ENCODE measurements around the gene PXYLP1. TPM values are rescaled to one million over a fixed set of nuclear protein-coding genes. Genes with fewer than 3 reads are reported as not detected.

PXYLP1 gene
- total and polyA plus RNA-seq, 9 of the 15 experiments (the other 6 are each of a cell fraction or from before 2014, with no cell fraction given) = 0.80 to 2.9 (median 1.3) TPM

GRCh38 chr3:141231952-141232823 is 563 bp downstream of the PXYLP1 start:
- no peaks in the 10 kb centered on the region for H3K36me3 ChIP-seq (ENCODE audit: control insufficient read depth, insufficient read depth, low read length)
- H3K9me1 ChIP-seq (ENCODE audit: control insufficient read depth, insufficient read depth, low read length) = no peaks in the 10 kb centered on the region
- 4% methylated on average over 30 of the region's 71 CpGs for WGBS (ENCODE audit: insufficient coverage, low coverage, missing lambda C conversion rate)
- peak overlapping the region; percentile 55 to 95; a peak in 3 of 4 replicates for H3K9ac ChIP-seq (ENCODE audit: insufficient read depth in 1 of 2, low read depth in 2 of 2, low read length in 2 of 2)
- peak overlapping the region; percentile 75 for H3K4me2 ChIP-seq (ENCODE audit: insufficient read depth, low read length)
- H4K20me1 ChIP-seq (replicated peaks; ENCODE audit: control insufficient read depth, insufficient read depth, low read length) = peaks cover 4% of the 10 kb centered on the region; the same call in 1 of the 2 replicates
- peaks cover 13 to 42% of the 10 kb centered on the region in 2 experiments; a peak in 4 of 5 replicates for H3K27me3 ChIP-seq (ENCODE audit: control insufficient read depth in 2 of 2, insufficient read depth in 2 of 2, low read length in 2 of 2)
- H3K4me1 ChIP-seq (replicated peaks in 1 of 2; ENCODE audit: control insufficient read depth in 2 of 2, insufficient read depth in 2 of 2, low read length in 2 of 2) = peaks cover 7 to 21% of the 10 kb centered on the region in 2 experiments
- BruUV-seq (replicated peaks) = no TSS peak
- POLR2A ChIA-PET = interaction anchor here (0.5 to 1.7 kb wide), 7 partner anchors 23 to 424 kb away, joined by 3 to 7 read pairs (median 3); no protein-coding TSS in a partner anchor
- CTCF ChIA-PET (ENCODE audit: low intra/inter-chr PET ratio) = interaction anchor here (0.6 to 0.9 kb wide), 4 partner anchors 23 to 1143 kb away, joined by 3 to 4 read pairs (median 3); no protein-coding TSS in a partner anchor
- H3K4me3 ChIP-seq = peak overlapping the region; percentile 49
- in situ Hi-C loops (cut with MboI) (no loop called here), intact Hi-C loops (cut with micrococcal nuclease) (loop anchor here (1.0 to 5.0 kb wide), 2 partner anchors 45 to 220 kb away; no protein-coding TSS in a partner anchor)
- H3K79me2 ChIP-seq (ENCODE audit: control insufficient read depth, insufficient read depth, low read length) = no peaks in the 10 kb centered on the region
- FAIRE-seq (peak; percentile 56), ATAC-seq (peak; percentile 42), DNase-seq (ENCODE audit: extremely low read depth in 1 of 4, low spot score in 3 of 4) (peak; percentile 15 to 46 (median 34))
- no peak overlapping the region for H3K27ac ChIP-seq (ENCODE audit: extremely low read depth, low read depth, low read length)
- H2AFZ ChIP-seq (ENCODE audit: low read depth, low read length) = peak overlapping the region; percentile 92
- H3K9me3 ChIP-seq (replicated peaks; ENCODE audit: control insufficient read depth, insufficient read depth, low read depth, low read length) = no peaks in the 10 kb centered on the region
- TF ChIP-seq ZBTB7A (IDR thresholded peaks at IDR 0.05; ENCODE audit: borderline replicate concordance, control insufficient read depth, low read depth, low read length) (peak; percentile 4; the same call in 1 of the 2 replicates), KHSRP (IDR thresholded peaks at IDR 0.05) (no peak), ZBTB26 (CRISPR knock-in tag; IDR thresholded peaks at IDR 0.05) (no peak), ZNF766 (CRISPR knock-in tag; conservative IDR thresholded peaks at IDR 0.05) (no peak), RBM34 (IDR thresholded peaks at IDR 0.05; ENCODE audit: borderline replicate concordance, insufficient read depth, low read length) (no peak), ERF (CRISPR knock-in tag; IDR thresholded peaks at IDR 0.05) (no peak), E2F6 (IDR thresholded peaks at IDR 0.05; ENCODE audit: borderline replicate concordance in 1 of 2, extremely low read depth in 1 of 2, insufficient read depth in 1 of 2, insufficient read length in 1 of 2, low read depth in 1 of 2, low read length in 1 of 2, poor library complexity in 1 of 2, severe bottlenecking in 1 of 2) (peak in 1 of 2 experiments; percentile 24), EGR1 (conservative IDR thresholded peaks at IDR 0.05) (peak; percentile 66), EWSR1 (IDR thresholded peaks at IDR 0.05; ENCODE audit: borderline replicate concordance, low read depth, partially characterized antibody) (no peak), ETV5 (CRISPR knock-in tag; IDR thresholded peaks at IDR 0.05; ENCODE audit: low read depth) (no peak), L3MBTL2 (IDR thresholded peaks at IDR 0.05) (0 out of 2 replicates have a peak, but pooled peaks have one; percentile 5), HNRNPUL1 (IDR thresholded peaks at IDR 0.05; ENCODE audit: low read length) (no peak), TGIF2 (CRISPR knock-in tag; IDR thresholded peaks at IDR 0.05) (no peak), RBBP5 (IDR thresholded peaks at IDR 0.05; ENCODE audit: borderline replicate concordance, insufficient read depth, low read length, poor library complexity, severe bottlenecking) (no peak), THAP7 (CRISPR knock-in tag; IDR thresholded peaks at IDR 0.05) (no peak)
- TF ChIP-seq, protein P1, sequence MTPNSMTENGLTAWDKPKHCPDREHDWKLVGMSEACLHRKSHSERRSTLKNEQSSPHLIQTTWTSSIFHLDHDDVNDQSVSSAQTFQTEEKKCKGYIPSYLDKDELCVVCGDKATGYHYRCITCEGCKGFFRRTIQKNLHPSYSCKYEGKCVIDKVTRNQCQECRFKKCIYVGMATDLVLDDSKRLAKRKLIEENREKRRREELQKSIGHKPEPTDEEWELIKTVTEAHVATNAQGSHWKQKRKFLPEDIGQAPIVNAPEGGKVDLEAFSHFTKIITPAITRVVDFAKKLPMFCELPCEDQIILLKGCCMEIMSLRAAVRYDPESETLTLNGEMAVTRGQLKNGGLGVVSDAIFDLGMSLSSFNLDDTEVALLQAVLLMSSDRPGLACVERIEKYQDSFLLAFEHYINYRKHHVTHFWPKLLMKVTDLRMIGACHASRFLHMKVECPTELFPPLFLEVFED (CRISPR knock-in tag; conservative IDR thresholded peaks at IDR 0.05) = no peak

Data from K562 (cell line).